B cell (primary cell): Measurements from ENCODE around the gene SRGAP1.

ENCODE experiments used
- EZH2 ChIP-seq: IDR thresholded peaks from 2 replicates; pipeline ENCODE4 v1.6.1; 2012; ENCODE audit warnings: borderline replicate concordance, low read depth, mild to moderate bottlenecking, moderate library complexity, low read length; ENCODE audit not compliant: insufficient read depth, poor library complexity, severe bottlenecking
- TF ChIP-seq, protein P1 (sequence below): fragments of 200-600 bp; IDR thresholded peaks from one replicate; pipeline ENCODE4 v1.8.0; 2022; ENCODE audit warnings: antibody characterized with exemption, mild to moderate bottlenecking

DNA sequence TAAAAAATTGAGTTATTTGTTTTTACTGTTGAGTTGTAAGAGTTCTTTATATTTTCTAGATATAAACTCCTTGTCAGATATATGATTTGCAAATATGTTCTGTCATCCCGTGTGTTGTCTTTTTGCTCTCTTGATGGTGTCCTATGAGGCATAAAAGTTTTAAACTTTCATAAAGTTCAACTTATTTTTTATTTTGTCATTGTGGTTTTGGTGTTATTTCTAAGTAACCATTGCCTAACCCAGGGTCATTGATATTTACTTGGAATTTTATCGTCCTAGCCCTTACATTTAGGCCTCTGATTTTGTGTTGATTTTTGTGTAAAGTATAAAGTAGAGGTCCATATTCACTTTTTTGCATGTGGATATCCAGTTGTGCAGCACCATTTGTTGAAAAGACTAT, 63.1 kb downstream of the SRGAP1 start:
- TF ChIP-seq, protein P1, sequence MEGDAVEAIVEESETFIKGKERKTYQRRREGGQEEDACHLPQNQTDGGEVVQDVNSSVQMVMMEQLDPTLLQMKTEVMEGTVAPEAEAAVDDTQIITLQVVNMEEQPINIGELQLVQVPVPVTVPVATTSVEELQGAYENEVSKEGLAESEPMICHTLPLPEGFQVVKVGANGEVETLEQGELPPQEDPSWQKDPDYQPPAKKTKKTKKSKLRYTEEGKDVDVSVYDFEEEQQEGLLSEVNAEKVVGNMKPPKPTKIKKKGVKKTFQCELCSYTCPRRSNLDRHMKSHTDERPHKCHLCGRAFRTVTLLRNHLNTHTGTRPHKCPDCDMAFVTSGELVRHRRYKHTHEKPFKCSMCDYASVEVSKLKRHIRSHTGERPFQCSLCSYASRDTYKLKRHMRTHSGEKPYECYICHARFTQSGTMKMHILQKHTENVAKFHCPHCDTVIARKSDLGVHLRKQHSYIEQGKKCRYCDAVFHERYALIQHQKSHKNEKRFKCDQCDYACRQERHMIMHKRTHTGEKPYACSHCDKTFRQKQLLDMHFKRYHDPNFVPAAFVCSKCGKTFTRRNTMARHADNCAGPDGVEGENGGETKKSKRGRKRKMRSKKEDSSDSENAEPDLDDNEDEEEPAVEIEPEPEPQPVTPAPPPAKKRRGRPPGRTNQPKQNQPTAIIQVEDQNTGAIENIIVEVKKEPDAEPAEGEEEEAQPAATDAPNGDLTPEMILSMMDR, result no peak
- no peak for TF ChIP-seq EZH2
